Measurements from ENCODE around the gene CCDC88C.
A peak's percentile ranks its signal among the peaks of the same experiment; 100 is the strongest.

The CCDC88C gene

GRCh38 chr14:91363776-91364523, 53.7 kb downstream of the CCDC88C start:
- DNase-seq: no peak

GRCh38 chr14:91361233-91361811, 56.3 kb downstream of the CCDC88C start:
- DNase-seq: no peak

GRCh38 chr14:91360490-91361232, 57.0 kb downstream of the CCDC88C start:
- DNase-seq: no peak

- DNase-seq: no peak
Observed at GRCh38 chr14:91358654-91359220, 58.9 kb downstream of the CCDC88C start.

GRCh38 chr14:91358025-91358319, 59.6 kb downstream of the CCDC88C start:
- no peak for DNase-seq

- DNase-seq: no peak
Observed at GRCh38 chr14:91357272-91358024, 60.2 kb downstream of the CCDC88C start.

GRCh38 chr14:91356181-91356763, 61.3 kb downstream of the CCDC88C start:
- no peak for DNase-seq

GRCh38 chr14:91354979-91355685, 62.5 kb downstream of the CCDC88C start:
- DNase-seq: peak in 1 of 2 donors; percentile 53

- DNase-seq: no peak
Observed at GRCh38 chr14:91354221-91354916, 63.3 kb downstream of the CCDC88C start.

GRCh38 chr14:91352728-91353692, 64.6 kb downstream of the CCDC88C start:
- no peak for DNase-seq

GRCh38 chr14:91352053-91352452, 65.6 kb downstream of the CCDC88C start:
- no peak for DNase-seq

- DNase-seq: no peak
Observed at GRCh38 chr14:91351512-91351862, 66.1 kb downstream of the CCDC88C start.

- DNase-seq: peak; percentile 39 to 53
Observed at GRCh38 chr14:91350813-91351511, 66.7 kb downstream of the CCDC88C start.

GRCh38 chr14:91350483-91350812, 67.2 kb downstream of the CCDC88C start:
- no peak for DNase-seq

- peak; percentile 52 to 56 for DNase-seq
Observed at GRCh38 chr14:91349481-91350074, 68.0 kb downstream of the CCDC88C start.

- no peak for DNase-seq
Observed at GRCh38 chr14:91348845-91349465, 68.7 kb downstream of the CCDC88C start.

- no peak for DNase-seq
Observed at GRCh38 chr14:91346838-91347173, 70.8 kb downstream of the CCDC88C start.

- no peak for DNase-seq
Observed at GRCh38 chr14:91344096-91344495, 73.5 kb downstream of the CCDC88C start.

- no peak for DNase-seq
Observed at GRCh38 chr14:91343051-91343450, 74.6 kb downstream of the CCDC88C start.

Data from stimulated activated CD4-positive, alpha-beta T cell treated with anti-CD3 and anti-CD28 coated beads, Interleukin-2, amount 100 ng/mL, for 48 hours (primary cell).